NK-92 (cell line): ENCODE measurements around the gene SYDE1.

Experiments
- DNase-seq: peaks from one replicate; lab custom pipeline; 2025; ENCODE audit not compliant: unreplicated experiment; lab: John Stamatoyannopoulos, UW

SYDE1 gene

DNA sequence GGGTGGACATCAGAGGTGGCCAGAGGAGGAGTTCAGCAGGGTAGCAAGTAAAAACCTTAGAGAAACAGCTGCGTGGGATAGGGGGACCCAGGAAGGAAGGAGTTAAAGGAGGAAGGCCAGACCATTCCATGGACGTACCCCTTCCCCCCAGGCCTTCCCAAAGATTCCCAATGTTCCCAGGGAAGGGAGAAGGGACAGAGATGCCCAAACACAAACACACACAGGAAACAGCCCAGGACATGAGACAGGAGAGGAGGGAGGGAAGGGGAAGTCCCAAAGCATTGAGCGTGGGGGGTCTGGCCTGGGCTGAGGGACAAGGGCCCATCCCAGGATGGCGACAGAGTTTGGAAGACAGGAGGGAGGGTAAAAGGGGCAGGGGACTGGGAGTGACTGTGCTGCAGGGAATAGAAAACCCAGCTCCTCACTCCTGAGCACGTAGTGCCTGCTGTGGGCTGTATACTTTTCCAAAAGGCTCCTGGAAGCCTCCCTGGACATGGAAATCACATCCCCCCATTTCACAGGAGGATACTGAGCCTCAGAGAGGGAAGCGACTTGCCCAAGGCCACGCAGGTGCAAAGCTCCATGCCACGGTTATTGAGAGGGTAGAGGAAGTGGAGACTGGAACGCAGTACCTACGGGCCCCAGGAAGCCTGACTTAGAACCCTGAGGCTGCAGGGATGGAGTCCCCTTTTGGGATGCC lies 1.1 kb downstream of the SYDE1 start:
- no peak for DNase-seq

GRCh38 chr19:15108845-15109767 lies 1.9 kb downstream of the SYDE1 start:
- DNase-seq = no peak

GRCh38 chr19:15109768-15110417 lies 2.7 kb downstream of the SYDE1 start:
- no peak for DNase-seq

DNA sequence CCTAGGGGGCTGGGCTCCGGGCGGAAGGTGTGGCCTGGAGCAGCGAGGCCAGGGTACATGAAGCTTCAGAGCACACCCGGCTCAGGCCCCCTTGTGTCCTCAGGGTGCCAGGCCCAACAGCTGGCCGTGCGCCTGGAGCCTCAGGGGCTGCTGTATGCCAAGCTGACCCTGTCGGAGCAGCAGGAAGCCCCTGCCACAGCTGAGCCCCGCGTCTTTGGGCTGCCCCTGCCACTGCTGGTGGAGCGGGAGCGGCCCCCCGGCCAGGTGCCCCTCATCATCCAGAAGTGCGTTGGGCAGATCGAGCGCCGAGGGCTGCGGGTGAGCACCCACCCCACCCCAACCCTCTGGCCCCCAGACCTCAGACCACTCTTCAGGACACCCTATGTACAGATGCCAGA lies 3.2 kb downstream of the SYDE1 start:
- DNase-seq = no peak

DNA sequence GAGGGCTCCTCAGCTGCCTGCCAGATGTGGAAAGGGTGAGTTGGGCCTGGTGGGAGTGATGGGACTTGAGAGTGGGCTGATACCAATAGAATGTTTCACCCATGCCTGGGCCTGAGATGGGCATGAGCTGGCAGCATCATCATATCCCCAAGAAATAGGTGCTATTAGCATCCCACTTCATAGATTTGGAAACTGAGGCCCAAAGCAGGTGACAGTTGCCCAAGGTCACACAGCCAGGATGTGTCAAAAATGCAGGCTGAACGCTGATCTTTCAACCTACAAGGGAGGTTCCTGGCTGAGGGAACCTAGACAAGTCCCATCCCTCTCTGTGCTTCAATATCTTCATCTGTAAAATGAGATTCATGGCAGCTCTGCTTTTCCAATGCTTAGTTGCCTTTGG lies 4.6 kb downstream of the SYDE1 start:
- DNase-seq = no peak

GRCh38 chr19:15112385-15112784 lies 5.2 kb downstream of the SYDE1 start:
- DNase-seq = no peak

GRCh38 chr19:15113245-15114152 lies 6.3 kb downstream of the SYDE1 start:
- no peak for DNase-seq

DNA sequence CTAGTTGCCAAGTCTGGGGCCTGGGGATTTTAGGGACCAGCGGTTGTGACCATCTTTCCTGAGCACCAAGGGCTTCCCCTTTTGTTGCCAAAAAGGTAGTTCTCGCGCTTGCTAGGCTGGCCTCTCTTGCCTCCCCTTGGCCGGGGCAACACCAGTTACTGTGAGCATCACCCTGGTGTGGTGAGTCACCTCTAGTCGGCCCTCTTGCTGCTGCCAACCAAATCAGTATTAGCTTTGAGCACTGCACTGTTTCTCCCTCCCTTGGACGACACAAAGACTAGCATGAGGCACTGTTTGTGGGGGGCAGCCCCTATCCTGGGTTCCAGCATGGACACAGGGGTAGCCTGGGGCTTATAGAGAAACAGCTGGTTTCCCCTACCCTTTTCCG lies 6.9 kb downstream of the SYDE1 start:
- DNase-seq = no peak

DNA sequence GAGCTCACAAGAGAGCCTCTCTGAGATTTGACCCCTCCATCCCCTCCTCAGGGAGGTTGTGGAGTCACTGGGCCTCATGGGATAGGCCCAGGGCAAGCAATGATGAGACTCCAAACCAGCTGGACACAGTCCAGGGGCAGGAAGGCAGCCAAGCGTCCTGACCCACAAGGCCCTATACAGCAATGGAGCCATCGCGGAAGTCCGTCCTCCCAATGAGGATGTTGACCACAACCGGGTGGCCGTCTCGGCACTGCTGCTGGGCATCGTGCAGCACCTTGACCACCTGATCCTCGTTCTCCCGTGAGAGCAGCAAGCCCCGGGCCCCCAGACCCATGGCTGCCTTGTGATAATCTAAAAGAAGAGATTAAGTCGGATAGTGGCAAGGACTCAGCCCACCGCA lies 7.9 kb downstream of the SYDE1 start:
- DNase-seq = no peak

DNA sequence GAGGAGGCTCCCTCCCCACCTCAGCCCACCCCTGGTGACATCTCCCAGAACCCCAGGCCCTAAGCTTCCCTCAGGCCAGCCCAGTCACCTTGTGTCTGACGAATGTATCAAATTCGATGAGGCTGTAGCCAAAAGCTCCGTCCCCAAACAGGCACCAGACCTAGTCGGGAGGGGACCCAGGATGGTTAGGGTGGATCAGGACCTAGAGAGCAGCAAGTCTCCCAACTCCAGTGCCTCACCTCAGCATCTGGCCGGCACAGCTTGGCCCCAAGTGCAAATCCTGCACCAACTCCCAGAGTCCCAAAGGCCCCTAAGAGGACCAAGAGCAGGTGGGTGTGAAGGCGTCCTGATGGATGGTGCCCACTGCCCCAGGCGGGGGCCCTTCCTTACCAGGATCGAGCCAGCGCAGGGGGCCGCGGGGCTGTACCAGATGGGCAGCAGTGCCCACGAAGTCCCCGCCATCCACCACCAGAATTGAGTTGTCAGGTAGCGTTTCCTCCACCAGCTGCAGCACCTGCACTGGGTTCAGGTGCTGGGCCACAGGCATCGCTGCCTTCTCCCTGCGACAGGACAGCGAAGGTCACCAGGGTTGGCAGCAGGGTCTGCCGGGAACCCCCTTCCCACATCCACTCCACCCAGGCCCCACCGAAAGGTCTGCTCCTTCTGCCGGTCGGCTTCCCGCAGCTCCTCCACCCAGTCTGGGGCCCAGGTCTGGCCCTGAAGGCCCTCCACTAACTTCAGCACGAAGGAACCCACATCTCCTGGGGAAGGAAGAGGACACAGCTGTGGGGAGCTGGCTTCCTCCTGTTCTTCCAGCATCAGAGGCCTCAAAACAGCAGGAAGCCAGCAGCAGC lies 8.8 kb downstream of the SYDE1 start:
- no peak for DNase-seq

GRCh38 chr19:15116856-15117255 lies 9.7 kb downstream of the SYDE1 start:
- no peak for DNase-seq

DNA sequence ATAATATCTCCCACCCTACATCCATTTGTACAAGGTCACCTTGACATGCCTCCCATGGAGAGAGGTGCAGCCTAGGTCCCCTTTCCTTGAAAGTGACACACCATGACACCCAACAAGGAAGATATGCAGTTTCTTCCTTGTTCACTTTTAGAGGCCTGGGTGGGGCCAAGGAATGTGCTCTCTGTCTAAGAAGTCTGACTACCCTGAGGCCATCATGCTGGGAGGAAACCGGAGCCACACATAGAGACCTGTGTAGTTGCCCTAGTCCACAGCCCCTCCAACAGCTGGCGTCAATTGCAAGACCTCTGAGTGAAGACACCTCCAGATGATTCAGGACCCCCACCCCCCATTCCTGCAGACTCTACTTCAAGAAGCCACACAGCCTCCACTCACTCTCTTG lies 11.0 kb downstream of the SYDE1 start:
- no peak for DNase-seq

DNA sequence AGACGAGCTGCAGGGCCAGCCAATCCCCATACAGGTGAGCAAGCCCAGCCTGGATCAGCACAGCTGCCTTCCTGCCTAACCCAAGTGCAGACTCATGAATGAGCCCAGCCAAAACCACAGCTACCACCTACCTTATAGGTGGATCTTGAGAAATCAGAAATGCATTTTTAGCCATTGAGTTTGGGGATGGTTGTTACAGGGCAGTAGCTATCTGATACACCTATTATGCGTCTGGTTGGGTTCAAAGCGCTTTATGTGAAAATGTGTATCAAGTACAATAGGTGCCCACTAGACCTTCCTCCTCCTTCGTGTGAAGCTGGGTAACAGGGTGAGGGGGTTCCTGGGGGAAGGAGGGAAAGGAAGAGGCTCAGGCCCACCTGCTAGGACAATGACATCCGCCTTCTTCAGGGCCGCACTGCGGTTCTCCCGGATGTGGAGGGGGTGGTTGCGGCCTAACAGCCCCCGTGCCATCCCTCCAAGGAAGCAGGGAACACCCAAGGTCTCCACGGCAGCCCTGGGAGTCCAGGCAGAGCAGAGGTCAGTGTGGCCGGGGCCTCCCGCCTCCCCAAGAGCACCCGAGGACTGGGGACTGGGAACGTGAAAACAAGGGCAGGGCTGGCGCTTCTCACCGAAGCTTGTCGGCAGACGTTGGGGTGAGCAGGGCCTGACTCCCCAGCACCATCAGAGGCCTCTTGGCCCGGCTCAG lies 11.7 kb downstream of the SYDE1 start:
- DNase-seq = no peak

DNA sequence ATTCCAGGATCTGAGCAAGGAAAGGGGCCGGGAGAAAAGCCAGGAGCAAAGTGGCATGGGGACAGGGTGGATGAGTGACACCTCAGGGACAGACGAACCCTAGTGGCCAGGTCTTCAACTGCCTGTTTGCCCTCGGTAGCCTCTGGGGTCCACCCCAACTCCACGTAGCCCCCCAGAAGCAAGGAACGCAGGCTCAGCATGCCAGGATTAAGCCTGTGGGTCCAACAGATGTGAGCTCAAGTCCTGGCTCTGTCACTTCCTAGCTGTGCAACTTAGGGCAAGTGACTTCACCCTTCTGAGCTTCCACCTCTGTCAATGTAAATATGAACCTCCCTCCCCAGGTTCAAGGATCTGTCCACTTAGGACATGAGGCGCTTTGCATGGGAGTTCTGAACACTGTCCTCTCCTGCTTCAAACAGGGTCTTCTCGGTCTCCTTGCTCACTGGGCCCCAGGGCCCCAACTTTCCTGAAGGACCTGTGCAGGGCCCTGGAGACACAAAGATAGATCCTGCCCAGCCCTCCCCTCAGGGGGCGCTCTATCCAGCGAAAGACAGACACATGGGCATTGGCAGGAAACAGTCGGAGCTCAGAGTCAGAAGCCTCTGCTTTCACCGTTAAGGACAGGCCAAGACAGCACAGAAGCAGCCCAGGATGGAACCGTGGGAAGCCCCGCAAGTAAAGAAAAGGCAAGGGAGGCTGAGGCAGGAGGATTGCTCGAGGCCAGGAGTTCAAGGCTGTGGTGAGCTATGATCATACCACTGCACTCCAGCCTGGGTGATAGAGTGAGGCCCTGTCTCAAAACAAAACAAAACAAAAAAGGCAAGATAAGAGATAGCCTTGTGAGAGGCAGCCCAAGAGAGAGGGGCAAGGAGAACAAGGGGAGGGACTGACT lies 13.2 kb downstream of the SYDE1 start:
- DNase-seq = no peak

DNA sequence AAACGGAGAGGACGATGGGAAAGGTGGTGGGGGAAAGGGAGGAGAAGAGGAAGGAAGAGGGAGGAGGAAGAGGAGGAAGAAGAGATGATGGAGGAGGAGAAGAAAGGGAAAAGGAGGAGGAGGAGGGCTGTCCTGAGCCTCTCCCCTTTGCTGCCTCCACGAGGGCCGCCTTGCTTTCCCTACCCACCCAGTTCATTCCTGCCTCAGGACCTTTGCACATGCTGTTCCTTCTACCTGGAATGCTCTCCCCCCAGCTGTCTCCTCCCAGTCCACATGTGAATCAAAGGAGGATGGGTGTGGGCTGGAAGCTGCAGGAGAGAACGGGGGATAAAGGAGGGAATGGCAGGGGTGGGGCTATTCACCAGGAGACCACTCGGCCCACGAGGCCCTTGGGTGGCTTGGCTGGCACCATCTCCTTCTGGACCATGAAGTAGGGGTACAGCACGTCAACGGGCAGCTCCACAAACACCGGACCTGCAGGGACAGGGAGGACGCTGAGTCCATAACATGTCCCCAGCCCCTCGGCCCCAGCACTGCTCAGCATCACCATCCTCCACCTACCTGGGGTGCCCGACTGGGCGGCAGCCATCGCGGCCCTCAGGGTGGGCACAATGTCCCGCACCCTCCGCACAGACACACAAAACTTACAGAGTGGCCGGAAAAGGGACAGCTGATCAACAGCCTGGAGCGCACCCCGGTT lies 15.3 kb downstream of the SYDE1 start:
- no peak for DNase-seq

DNA sequence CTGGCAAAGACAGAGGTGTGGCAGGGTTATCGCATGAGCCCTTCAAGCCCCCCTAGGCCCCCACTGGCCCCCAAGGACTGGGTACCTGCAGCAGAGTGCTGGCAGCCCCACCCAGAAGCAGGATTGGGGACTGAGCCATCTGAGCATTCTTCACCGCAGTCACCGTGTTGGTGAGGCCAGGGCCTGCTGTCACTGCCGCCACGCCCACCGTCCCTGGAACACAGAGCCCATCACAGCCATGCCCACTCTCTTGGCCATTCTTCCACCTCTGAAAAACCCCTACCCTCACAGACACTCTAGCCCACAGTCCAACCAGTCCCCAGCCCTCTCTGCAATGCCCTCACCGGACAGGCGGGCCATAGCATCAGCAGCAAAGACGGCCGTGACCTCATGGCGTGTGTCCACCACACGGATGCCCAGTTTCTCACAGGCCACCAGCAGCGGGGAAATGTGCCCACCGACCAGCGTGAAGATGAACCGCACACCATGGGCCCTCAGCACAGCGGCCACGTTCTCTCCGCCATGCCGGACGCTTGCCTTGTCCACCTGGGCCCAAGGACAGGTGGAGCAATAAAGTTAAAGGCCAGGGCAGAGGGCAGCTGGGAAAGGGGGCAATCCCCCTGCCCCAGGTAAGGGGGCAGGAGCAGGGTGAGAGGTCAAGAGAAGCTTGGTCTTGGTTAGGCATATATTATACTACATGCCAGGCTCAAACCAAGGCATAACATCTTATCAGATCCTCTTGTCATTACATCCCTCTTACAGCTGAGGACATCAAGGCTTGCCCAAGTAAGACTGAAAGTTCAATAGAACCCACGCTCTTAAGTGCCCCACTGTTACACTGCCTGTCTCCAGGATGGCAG lies 16.1 kb downstream of the SYDE1 start:
- DNase-seq = no peak

- no peak for DNase-seq
These were observed 16.7 kb downstream of the SYDE1 start for GRCh38 chr19:15123900-15124299.
